HepG2 (cell line): ENCODE data around the gene ART4. TPM values are rescaled to one million over a fixed set of nuclear protein-coding genes. Genes with fewer than 3 reads are reported as not detected.

Source experiments
- ATAC-seq: fragments of 200-7000 bp; cut with Tn5 transposase; 3 replicates; pipeline ENCODE4 v1.9.1; 2020; ENCODE audit warnings: mild to moderate bottlenecking, moderate library complexity
- BruUV-seq: library from RNA; stranded (reverse); fragments of 400-500 nt; replicated peaks from 2 replicates; lab custom pipeline; 2021; lab: Mats Ljungman, UMichigan
- CTCF ChIA-PET: fragments of 300-600 bp; formaldehyde crosslinking; extraction: SDS; loops from one replicate; lab custom pipeline; 2021; ENCODE audit warnings: low total read pairs, inconsistent platforms, low intra/inter-chr PET ratio; lab: Yijun Ruan, JAX
- POLR2A ChIA-PET: fragments of 350-600 bp; sonication (Branson Sonifier 250); formaldehyde crosslinking; loops from one replicate; lab custom pipeline; 2020; ENCODE audit warnings: antibody characterized with exemption, inconsistent platforms; lab: Yijun Ruan, JAX
- DNase-seq: peaks from one replicate; pipeline ENCODE4 v3.0.0-alpha.2; 2015; ENCODE audit warnings: low spot score
- FAIRE-seq: peaks from 3 replicates; lab custom pipeline; 2011; peaks lifted over from hg19 to GRCh38; lab: Jason Lieb, UNC
- H2AFZ ChIP-seq: one replicate; pipeline ENCODE4 v1.6.1; 2011; ENCODE audit warnings: low read length, inconsistent platforms
- H3K27ac ChIP-seq: fragments of 300-600 bp; 3 replicates; pipeline ENCODE4 v1.8.0; 2011; ENCODE audit warnings: mixed run types, mild to moderate bottlenecking, mixed read lengths, low read length, inconsistent platforms; ENCODE audit not compliant: insufficient read depth; ENCODE audit errors: extremely low read length
- H3K27me3 ChIP-seq, 2 experiments: fragments of 200-600 bp in 1 of 2; 2 replicates in 1 of 2; 3 replicates in 1 of 2; pipeline versions ENCODE4 v1.6.0 to v1.8.0; 2011; ENCODE audit warnings: low read length in 2 of 2, mild to moderate bottlenecking in 2 of 2, moderate library complexity in 2 of 2, inconsistent platforms in 1 of 2; ENCODE audit not compliant: insufficient read depth in 2 of 2, control insufficient read depth in 1 of 2
- H3K36me3 ChIP-seq, 2 experiments: fragments of 200-600 bp in 1 of 2; replicated peaks in 1 of 2; 2 replicates in 1 of 2; 3 replicates in 1 of 2; pipeline versions ENCODE4 v1.5.1 to v1.8.0; 2011; ENCODE audit warnings: low read length in 2 of 2, inconsistent platforms in 1 of 2; ENCODE audit not compliant: insufficient read depth in 2 of 2, control insufficient read depth in 1 of 2
- H3K4me1 ChIP-seq: 2 replicates; pipeline ENCODE4 v1.5.1; 2012; ENCODE audit warnings: low read length, inconsistent platforms; ENCODE audit not compliant: insufficient read depth
- H3K4me2 ChIP-seq: 2 replicates; pipeline ENCODE4 v1.6.0; 2011; ENCODE audit warnings: low read depth, low read length, inconsistent platforms
- H3K4me3 ChIP-seq, 3 experiments: fragments of 200-600 bp in 1 of 3; sonication (generic), shearing (Covaris generic) in 1 of 3; replicated peaks in 1 of 3; 2 replicates each; pipeline ENCODE4 v1.5.1; 2011 to 2016; ENCODE audit warnings: low read length in 3 of 3, inconsistent platforms in 2 of 3, low read depth in 2 of 3, mild to moderate bottlenecking in 2 of 3, control low read depth in 1 of 3, mixed read lengths in 1 of 3; ENCODE audit not compliant: insufficient read depth in 1 of 3
- H3K79me2 ChIP-seq: one replicate; pipeline ENCODE4 v1.6.1; 2011; ENCODE audit warnings: low read length, inconsistent platforms; ENCODE audit not compliant: insufficient read depth
- H3K9ac ChIP-seq: 2 replicates; pipeline ENCODE4 v1.6.0; 2011; ENCODE audit warnings: mild to moderate bottlenecking, low read depth, low read length, inconsistent platforms; ENCODE audit not compliant: insufficient read depth
- H3K9me3 ChIP-seq: 2 replicates; pipeline ENCODE4 v1.5.1; 2012; ENCODE audit warnings: mild to moderate bottlenecking, low read length
- H4K20me1 ChIP-seq: 2 replicates; pipeline ENCODE4 v1.6.0; 2011; ENCODE audit warnings: inconsistent platforms, mild to moderate bottlenecking, low read length, moderate library complexity; ENCODE audit not compliant: insufficient read depth
- AGO1 ChIP-seq: fragments of 200-400 bp; formaldehyde crosslinking; IDR thresholded peaks from 2 replicates; pipeline ENCODE4 v1.6.1; 2017; ENCODE audit warnings: mild to moderate bottlenecking, low read depth, low read length, moderate library complexity; ENCODE audit not compliant: poor library complexity, severe bottlenecking
- KAT7 ChIP-seq: IDR thresholded peaks from 2 replicates; pipeline ENCODE4 v1.6.1; 2018; ENCODE audit warnings: borderline replicate concordance, missing compliant biosample characterization
- PHF20 ChIP-seq: sonication (generic); formaldehyde crosslinking; IDR thresholded peaks from 2 replicates; pipeline ENCODE4 v1.5.0; 2020; ENCODE audit warnings: mild to moderate bottlenecking, missing genetic modification reagents
- SOX5 ChIP-seq: IDR thresholded peaks from 2 replicates; pipeline ENCODE4 v1.6.1; 2016; ENCODE audit warnings: borderline replicate concordance
- U2AF1 ChIP-seq: fragments of 200-400 bp; formaldehyde crosslinking; optimal IDR thresholded peaks from 2 replicates; pipeline ENCODE3; 2017; ENCODE audit warnings: mild to moderate bottlenecking, low read depth, low read length
- YY1 ChIP-seq: IDR thresholded peaks from 2 replicates; pipeline ENCODE4 v1.6.1; 2011; ENCODE audit warnings: low read length, low read depth, moderate library complexity, mild to moderate bottlenecking; ENCODE audit not compliant: insufficient read depth, insufficient replicate concordance
- ZNF350 ChIP-seq: sonication (generic); formaldehyde crosslinking; IDR thresholded peaks from 2 replicates; pipeline ENCODE4 v1.4.0; 2020; ENCODE audit warnings: mild to moderate bottlenecking, low read depth, missing genetic modification reagents, borderline replicate concordance
- ZNF839 ChIP-seq: sonication (generic); formaldehyde crosslinking; IDR thresholded peaks from 2 replicates; pipeline ENCODE4 v1.4.0; 2020; ENCODE audit warnings: missing genetic modification reagents, mild to moderate bottlenecking, borderline replicate concordance
- WGBS: methylation state at CpG from one replicate; pipeline ENCODE4 v1.1.6; 2017; ENCODE audit warnings: low lambda C conversion rate; 5-methylcytosine and 5-hydroxymethylcytosine counted together
- in situ Hi-C: cut with HindIII; loops from 2 replicates; pipeline ENCODE4 v1.10.0; 2017; ENCODE audit warnings: low pct_unique_long_range_greater_than_20kb; ENCODE audit not compliant: extremely low pct_ligation_motif_present
- intact Hi-C: fragments of 100-400 bp; cut with micrococcal nuclease; formaldehyde crosslinking; loops from one replicate; pipeline ENCODE4 v1.10.0; 2022; ENCODE audit not compliant: unreplicated experiment
- polyA plus RNA-seq, 8 experiments: library from polyadenylated mRNA; depleted of rRNA in 3 of 8; stranded (reverse) in 7 of 8; unstranded in 1 of 8; fragments of >200 nt; fragmentation: Illumina TruSeq in 4 of 8; extraction: Trizol in 4 of 8; gene quantifications; 2 replicates each; pipeline versions ENCODE4 v1.2.1 to v1.2.3, GENCODE V29; 2011 to 2016; ENCODE audit warnings: low read depth in 4 of 8, missing spikeins in 1 of 8, mixed read lengths in 1 of 8; ENCODE audit not compliant: insufficient read depth in 1 of 8
- total RNA-seq, 5 experiments: library from RNA; depleted of rRNA; stranded (reverse); fragments of >200 nt; fragmentation: Illumina TruSeq; extraction: Trizol; gene quantifications; 2 replicates each; pipeline ENCODE4 v1.2.3, GENCODE V29; 2016; ENCODE audit warnings: low read depth in 1 of 5
- TF ChIP-seq, protein P1 (sequence below): sonication (generic); formaldehyde crosslinking; IDR thresholded peaks from 2 replicates; pipeline ENCODE4 v1.4.0; 2020; ENCODE audit warnings: missing genetic modification reagents, borderline replicate concordance
- TF ChIP-seq, protein P2 (sequence below): sonication (generic); formaldehyde crosslinking; IDR thresholded peaks from 2 replicates; pipeline ENCODE4 v1.4.0; 2020; ENCODE audit warnings: mild to moderate bottlenecking, missing genetic modification reagents

ART4 gene
- total and polyA plus RNA-seq, 2 of the 13 experiments (the other 11 are each of a cell fraction or from before 2014, with no cell fraction given): 17.6 to 20.3 TPM

DNA sequence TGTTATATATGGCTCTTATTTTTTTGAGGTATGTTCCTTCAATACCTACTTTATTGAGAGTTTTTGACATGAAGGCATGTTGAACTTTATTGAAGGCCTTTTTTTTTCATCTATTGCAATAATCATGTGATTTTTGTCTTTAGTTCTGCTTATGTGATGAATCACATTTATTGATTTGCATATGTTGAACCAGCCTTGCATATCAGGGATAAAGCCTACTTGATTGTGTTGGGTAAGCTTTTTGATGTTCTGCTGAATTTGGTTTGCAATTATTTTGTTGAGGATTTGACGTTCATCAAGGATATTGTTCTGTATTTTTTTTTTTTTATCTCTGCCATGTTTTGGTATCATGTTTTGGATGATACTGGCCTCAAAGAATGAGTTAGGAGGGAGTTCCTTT, 15.2 kb upstream of the ART4 start:
- FAIRE-seq: no peak
- 21% methylated on average over 1 of the region's 1 CpG for WGBS
- TF ChIP-seq, protein P1, sequence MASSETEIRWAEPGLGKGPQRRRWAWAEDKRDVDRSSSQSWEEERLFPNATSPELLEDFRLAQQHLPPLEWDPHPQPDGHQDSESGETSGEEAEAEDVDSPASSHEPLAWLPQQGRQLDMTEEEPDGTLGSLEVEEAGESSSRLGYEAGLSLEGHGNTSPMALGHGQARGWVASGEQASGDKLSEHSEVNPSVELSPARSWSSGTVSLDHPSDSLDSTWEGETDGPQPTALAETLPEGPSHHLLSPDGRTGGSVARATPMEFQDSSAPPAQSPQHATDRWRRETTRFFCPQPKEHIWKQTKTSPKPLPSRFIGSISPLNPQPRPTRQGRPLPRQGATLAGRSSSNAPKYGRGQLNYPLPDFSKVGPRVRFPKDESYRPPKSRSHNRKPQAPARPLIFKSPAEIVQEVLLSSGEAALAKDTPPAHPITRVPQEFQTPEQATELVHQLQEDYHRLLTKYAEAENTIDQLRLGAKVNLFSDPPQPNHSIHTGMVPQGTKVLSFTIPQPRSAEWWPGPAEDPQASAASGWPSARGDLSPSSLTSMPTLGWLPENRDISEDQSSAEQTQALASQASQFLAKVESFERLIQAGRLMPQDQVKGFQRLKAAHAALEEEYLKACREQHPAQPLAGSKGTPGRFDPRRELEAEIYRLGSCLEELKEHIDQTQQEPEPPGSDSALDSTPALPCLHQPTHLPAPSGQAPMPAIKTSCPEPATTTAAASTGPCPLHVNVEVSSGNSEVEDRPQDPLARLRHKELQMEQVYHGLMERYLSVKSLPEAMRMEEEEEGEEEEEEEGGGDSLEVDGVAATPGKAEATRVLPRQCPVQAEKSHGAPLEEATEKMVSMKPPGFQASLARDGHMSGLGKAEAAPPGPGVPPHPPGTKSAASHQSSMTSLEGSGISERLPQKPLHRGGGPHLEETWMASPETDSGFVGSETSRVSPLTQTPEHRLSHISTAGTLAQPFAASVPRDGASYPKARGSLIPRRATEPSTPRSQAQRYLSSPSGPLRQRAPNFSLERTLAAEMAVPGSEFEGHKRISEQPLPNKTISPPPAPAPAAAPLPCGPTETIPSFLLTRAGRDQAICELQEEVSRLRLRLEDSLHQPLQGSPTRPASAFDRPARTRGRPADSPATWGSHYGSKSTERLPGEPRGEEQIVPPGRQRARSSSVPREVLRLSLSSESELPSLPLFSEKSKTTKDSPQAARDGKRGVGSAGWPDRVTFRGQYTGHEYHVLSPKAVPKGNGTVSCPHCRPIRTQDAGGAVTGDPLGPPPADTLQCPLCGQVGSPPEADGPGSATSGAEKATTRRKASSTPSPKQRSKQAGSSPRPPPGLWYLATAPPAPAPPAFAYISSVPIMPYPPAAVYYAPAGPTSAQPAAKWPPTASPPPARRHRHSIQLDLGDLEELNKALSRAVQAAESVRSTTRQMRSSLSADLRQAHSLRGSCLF (CRISPR knock-in tag): no peak
- TF ChIP-seq, protein P2, sequence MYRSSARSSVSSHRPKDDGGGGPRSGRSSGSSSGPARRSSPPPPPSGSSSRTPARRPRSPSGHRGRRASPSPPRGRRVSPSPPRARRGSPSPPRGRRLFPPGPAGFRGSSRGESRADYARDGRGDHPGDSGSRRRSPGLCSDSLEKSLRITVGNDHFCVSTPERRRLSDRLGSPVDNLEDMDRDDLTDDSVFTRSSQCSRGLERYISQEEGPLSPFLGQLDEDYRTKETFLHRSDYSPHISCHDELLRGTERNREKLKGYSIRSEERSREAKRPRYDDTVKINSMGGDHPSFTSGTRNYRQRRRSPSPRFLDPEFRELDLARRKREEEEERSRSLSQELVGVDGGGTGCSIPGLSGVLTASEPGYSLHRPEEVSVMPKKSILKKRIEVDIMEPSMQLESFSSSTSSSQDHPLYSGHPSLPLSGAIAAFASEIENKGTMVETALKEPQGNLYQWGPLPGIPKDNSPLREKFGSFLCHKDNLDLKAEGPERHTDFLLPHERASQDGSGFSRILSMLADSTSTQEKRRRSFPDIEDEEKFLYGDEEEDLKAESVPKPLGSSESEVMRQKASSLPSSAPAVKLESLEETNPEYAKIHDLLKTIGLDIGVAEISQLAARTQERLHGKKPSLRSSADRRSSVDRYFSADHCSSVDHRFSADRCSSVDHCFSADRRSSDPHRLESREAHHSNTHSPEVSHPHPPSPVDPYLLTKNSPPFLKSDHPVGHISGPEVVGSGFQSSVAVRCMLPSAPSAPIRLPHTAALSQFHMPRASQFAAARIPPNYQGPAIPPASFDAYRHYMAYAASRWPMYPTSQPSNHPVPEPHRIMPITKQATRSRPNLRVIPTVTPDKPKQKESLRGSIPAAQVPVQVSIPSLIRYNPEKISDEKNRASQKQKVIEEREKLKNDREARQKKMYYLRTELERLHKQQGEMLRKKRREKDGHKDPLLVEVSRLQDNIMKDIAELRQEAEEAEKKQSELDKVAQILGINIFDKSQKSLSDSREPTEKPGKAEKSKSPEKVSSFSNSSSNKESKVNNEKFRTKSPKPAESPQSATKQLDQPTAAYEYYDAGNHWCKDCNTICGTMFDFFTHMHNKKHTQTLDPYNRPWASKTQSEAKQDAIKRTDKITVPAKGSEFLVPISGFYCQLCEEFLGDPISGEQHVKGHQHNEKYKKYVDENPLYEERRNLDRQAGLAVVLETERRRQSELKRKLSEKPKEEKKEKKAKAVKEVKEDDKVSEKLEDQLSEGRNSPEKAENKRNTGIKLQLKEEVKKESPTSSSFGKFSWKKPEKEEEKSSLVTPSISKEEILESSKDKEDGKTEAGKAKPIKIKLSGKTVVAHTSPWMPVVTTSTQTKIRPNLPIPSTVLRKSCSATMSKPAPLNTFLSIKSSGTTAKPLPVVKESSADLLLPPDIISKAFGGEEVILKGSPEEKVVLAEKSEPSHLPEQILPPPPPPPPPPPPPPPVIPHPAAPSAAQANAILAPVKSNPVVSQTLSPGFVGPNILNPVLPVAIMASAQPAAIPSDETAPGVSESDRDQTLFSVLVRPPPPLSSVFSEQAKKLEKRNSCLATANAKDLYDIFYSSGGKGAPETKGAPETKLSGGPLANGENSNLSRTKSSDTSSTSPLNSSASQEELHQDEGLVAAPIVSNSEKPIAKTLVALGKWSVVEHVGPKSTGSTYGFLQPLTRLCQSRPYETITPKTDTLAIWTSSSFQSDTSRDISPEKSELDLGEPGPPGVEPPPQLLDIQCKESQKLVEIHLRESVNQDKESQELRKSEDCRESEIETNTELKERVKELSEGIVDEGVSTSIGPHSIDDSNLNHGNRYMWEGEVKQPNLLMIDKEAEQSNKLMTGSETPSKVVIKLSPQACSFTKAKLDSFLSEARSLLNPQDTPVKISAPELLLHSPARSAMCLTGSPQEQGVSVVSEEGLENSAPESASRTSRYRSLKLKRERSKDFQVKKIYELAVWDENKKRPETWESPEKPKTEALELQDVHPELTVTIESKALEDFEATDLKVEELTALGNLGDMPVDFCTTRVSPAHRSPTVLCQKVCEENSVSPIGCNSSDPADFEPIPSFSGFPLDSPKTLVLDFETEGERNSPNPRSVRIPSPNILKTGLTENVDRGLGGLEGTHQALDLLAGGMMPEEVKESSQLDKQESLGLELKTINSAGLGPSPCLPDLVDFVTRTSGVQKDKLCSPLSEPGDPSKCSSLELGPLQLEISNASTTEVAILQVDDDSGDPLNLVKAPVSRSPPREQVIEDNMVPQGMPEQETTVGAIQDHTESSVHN (CRISPR knock-in tag): no peak
- no peak for TF ChIP-seq KAT7
- TF ChIP-seq SOX5 (CRISPR knock-in tag): no peak
- no peak for TF ChIP-seq ZNF839 (CRISPR knock-in tag)
- TF ChIP-seq ZNF350 (CRISPR knock-in tag): no peak
- no peak for TF ChIP-seq U2AF1
- TF ChIP-seq YY1: no peak
- TF ChIP-seq PHF20 (CRISPR knock-in tag): no peak
- TF ChIP-seq AGO1: no peak

More for the DNA sequence above, 15.2 kb upstream of the ART4 start:
- peaks cover 5% of the 10 kb centered on the region; the same call in 1 of the 2 replicates for H3K9me3 ChIP-seq
- H3K4me3 ChIP-seq: no peak overlapping the region
- H3K79me2 ChIP-seq: no peaks in the 10 kb centered on the region
- no peaks in the 10 kb centered on the region for H3K4me1 ChIP-seq
- ChIA-PET CTCF (no interaction called here), POLR2A (no interaction called here)
- no peak overlapping the region for H3K4me2 ChIP-seq
- ATAC-seq (no peak), DNase-seq (no peak)
- no peaks in the 10 kb centered on the region for H3K36me3 ChIP-seq
- H3K27me3 ChIP-seq: no peaks in the 10 kb centered on the region
- H3K9ac ChIP-seq: no peak overlapping the region
- no peaks in the 10 kb centered on the region for H4K20me1 ChIP-seq
- BruUV-seq: no TSS peak
- H3K27ac ChIP-seq: no peak overlapping the region
- intact Hi-C loops (no loop called here), in situ Hi-C loops (no loop called here)
- H2AFZ ChIP-seq: no peak overlapping the region
